Measurements from ENCODE around the gene NXN.
"Not testable (repeated sequence)": the region's sequence is repeated elsewhere in the genome, so short reads cannot be mapped to it uniquely, and the experiment has no call there.

The NXN gene

DNA sequence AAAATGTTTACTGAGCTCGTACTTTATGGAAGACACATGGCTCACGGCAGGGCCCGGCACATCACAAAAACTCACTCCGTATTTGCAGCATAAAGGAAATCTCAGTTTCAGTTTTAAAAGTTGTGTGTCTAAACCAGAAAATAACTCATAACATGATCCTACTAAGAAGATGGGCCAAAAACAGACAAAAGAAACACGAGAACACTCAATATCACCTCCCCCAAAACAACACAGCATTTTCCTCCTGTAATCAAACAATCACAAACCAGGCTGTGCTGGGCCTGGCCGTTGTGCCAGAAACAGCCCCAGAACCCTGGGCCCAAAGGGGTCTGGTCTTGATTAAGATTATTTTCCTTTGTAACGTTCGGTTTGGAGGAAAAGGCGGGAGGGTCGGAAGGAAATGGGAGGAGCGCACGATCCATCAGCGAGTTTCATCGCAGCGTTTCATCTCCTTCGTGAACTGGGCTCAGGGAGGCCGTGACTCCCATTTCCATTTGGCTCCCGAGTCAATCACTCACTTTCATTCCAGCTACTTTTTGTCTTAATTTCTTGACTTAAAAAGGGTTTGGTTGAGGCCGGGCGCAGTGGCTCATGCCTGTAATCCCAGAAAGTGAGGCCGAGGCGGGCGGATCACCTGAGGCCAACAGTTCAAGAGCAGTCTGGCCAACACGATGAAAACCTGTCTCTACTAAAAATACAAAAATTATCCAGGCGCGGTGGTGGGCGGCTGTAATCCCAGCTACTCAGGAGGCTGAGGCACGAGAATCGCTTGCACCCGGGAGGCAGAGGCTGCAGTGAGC lies 61.4 kb downstream of the NXN start:
- no peak for DNase-seq (ENCODE audit: low spot score)

DNA sequence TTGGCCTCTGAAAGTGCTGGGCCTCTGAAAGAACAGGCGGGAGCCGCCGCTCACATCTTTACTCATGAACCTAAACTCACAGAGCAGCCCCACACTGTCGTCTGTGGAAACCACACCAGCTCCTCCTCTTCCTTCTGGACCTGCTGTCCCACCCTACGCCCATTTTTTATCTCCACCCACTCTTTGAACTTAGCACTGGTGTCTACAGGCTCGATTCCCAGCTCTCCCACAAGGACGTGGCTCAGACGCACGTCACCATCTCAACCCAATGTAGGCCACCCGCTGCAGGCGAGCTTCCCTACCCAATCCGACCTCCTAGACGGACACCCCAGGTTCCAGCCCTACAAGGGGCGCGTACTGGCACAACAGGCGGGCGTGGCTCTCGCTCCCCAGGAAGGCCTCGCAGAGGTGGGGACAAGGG lies 62.2 kb downstream of the NXN start:
- DNase-seq (ENCODE audit: low spot score): no peak

DNA sequence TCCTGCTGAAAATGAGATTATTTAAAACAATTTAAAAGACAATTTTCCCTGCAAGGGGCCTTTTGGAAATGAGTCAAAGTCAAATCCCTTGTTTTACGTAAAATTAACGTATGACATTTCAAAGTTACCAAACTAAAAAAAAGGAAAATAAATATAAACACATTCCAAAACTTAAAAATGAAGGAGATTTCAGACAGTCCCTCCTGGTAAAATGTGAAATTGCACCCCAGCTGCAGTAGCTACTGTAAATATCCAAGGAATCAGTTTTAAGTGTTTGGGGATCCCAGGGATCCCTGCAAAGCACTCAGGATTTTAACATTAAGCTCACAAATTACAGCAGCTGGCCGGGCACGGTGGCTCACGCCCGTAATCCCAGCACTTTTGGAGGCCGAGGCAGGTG lies 63.3 kb downstream of the NXN start:
- DNase-seq (ENCODE audit: low spot score): no peak

DNA sequence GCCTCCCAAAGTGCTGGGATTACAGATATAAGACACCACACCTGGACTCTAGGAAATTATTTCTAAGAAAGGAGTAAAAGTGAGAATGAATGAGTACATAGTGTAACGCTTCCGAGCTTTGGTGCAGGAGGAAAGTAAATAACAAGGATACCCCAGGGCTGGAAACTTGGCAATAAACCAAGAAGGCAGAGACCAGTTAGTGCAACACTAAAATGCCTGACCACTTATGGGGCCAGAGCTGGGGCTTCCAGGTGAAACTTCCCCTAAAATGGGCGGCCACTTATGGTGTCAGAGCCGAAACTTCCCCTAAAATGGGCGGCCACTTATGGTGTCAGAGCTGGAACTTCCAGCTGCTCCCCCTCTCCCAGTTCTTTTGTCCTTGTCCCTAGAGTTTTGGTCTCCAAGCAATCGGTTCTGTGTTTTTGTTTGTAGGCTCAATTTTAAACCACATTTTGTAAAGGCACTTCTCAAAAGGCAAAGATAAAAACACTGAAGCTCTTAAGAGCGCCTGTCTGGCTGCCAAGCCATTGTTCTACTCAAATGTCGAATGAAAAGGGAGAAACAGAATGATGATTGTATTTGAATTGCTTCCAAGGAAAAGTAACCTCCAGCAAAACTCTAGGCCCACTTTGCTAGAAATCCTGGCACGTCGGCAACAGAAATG lies 63.9 kb downstream of the NXN start:
- DNase-seq (ENCODE audit: low spot score): no peak

DNA sequence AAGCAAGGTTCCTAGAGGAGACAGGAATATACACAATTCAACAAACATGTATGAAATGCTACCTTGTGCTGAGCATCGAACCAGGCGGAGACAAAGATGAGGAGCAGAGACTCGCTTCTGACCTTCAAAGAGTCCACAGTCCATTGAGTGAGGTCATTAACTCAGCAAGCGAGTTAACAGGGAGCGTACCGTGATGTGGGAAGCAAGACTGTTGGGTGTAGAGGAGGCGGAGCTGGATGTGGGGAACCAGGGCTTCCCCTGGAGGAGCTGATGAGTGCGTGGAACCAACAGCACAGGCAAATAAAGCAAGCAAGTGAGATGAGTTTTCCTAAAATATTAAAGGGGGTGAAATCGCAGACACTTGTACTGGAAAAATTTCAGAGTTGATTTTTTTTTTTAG lies 65.0 kb downstream of the NXN start:
- no peak for DNase-seq (ENCODE audit: low spot score)

DNA sequence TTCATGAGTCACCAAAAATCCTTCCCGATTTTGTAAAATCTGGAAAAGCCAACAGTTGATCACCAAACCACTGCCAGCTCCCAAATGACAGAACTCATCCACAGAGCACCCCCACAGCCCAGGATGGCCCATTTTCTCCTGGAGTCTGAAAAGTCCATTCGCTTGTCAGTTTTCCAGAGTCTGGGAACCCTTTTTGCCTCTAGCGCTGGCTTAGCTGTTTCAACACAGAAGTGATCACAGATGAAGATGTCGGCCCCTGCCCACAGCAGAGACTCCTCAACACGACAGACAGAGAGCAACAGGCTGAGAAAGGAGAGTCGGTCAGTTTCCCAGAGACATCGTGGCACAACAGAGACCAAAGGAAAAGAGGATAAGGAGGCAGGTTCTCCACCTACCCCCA lies 66.4 kb downstream of the NXN start:
- DNase-seq (ENCODE audit: low spot score): no peak

DNA sequence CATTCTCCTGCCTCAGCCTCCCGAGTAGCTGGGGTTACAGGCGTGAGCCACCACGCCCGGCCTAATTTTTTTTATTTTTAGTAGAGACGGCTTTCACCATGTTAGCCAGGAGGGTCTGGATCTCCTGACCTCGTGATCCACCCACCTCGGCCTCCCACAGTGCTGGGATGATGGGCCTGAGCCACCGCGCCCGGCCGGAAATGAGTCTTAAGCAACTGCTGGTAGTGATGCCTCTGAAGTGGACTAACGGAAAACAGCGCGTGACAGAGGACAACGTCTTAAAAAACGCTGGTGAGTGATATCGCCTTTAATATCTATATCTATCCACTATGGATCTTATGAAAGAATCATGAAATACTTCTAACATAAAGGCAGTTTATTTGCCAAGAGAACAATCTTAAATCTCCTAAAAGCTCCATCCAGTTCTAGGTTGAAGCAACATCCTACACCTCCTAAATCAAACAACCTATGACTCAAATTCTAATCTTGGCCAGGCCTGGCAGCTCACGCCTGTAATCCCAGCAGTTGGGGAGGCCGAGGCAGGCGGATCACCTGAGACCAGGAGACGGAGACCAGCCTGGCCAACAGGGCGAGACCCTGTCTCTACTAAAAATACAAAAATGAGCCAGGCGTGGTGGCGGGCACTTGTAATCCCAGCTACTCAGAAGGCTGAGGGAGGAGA lies 69.8 kb downstream of the NXN start:
- DNase-seq (ENCODE audit: low spot score): no peak

DNA sequence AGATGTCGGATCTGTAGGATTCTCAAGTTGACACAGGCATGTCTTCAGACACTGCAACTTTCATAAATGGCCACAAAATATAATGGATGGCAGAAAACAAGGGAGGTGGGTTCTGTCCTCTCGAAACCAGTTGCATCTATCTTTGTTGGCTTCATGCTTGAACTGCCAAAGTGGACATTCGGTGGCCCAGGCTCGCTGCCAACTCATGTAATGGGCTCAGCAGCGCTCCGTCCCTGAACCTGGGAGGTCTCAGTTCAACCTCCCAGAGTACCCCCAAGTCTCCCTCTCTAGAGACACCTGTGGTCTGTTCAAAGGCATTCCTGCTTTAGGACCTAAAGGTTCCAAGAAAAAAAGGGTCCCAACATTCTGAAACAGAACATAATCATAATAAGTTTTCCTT lies 71.9 kb downstream of the NXN start:
- DNase-seq (ENCODE audit: low spot score): no peak

DNA sequence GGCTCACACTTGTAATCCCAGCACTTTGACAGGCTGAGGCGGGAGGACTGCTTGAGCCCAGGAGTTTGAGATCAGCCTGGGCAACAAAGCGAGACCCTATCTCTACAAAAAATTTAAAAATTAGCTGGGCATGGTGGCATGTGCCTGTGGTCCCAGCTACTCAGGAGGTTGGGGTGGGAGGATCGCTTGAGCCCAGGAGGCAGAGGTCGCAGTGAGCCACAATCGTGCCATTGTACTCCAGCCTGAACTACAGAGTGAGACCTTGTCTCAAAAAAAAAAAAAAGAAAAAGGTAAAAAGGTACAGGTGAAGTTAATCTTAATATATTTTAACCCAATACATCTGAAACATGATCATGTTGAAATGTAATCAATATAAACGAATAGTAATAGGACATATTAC lies 73.9 kb downstream of the NXN start:
- DNase-seq (ENCODE audit: low spot score): not testable (repeated sequence)

DNA sequence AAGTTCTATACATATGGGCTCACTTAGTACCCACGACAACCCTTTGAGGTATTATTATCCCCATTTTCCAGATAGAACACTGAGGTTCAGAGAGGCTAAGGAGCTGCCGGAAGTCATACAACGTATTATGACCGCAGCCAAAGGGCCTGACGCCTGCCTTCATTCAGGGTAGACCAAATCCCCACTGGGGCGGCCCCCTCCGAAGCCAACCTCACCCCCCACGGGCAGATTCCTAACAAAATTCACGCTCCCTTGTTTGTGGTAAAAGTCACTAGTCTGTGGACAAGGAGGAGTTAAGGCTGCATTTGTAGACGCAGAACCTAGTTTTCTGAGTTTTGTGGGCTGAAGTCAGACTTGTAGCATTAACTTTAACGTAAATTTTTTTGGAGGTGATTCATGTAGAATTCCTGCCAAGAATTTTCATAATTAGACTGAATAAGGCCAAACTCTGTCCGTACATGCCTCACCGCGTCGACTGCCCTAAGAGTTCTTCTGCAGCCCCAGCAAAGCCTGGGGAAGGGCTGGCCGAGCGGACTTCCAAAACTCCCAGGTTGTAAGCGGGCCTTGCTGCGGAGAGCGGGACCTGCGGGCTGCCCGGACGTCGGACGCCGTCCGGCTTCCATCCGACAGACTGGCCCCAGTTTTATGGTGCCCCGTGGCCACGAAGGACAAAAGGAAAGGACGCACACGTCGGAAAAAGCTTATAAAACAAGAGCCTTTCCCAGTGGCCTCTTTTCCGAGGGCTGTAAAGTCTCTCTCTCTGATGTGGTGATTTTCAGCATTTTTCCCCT lies 75.7 kb downstream of the NXN start:
- no peak for DNase-seq (ENCODE audit: low spot score)

DNA sequence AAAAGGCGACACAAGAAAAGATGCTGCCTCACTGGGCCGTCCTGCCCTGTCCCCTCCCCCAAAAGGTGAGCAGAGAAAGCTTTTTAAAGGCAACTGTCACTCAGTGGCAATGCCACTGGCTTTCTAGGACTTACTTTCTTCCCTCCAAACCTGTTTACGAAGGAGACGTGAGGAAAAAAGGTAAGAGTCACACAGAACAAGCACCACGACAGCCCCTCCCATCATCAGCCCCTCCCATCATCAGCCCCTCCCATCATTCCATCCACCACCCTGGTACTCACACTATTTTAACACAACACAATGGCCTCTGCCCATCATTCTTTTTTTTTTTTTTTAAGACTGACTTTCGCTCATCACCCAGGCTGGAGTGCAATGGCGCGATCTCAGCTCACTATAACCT lies 77.1 kb downstream of the NXN start:
- no peak for DNase-seq (ENCODE audit: low spot score)

DNA sequence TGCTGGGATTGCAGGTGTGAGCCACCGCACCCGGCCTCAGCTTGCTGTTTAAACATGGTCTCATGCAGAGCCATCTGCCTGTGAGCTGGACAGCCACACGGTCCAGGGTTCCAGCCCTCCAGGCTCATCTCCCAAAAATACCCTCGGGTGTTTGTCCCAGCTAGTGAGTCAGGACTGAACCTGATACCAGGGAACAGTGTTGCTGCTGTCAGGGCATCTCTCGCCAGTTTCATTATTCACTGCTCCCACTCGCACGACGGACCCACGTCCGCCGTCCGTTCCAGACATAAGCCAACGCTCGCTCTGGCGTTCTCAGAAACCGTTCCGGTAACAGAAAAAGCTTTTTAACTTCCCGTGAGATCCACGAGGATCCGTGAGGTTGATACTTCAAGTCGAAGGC lies 77.6 kb downstream of the NXN start:
- DNase-seq (ENCODE audit: low spot score): no peak

DNA sequence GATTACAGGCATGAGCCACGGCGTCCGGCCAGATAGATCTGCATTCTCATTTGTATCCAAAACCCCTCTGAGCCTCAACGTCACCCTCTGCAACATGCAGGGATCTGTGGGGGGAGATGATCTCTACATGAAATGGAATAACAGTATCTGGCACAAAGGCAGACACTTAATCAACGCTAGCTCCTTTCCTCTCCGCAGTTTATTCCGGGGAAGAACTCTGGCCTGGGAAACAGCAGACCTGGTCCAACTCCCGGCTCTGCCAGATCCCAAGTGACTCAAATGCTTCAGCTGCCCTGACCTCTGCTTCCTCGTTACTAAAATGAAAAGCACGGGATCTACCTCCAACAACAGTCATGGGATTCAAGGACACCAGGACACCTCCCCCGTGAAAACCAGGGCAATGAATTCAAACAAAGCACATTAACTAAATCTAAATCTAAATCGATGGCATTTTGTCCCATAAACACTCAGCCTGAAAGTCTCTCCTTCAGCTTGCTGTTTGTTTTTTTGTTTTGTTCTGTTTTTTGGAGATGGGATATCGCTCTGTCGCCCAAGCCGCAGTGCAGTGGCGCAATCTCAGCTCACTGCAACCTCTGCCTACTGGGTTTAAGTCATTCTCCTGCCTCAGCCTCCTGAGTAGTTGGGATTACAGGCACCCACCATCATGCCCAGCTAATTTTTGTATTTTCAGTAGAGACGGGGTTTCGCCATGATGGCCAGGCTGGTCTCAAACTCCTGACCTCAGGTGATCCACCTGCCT lies 78.2 kb downstream of the NXN start:
- DNase-seq (ENCODE audit: low spot score): no peak

DNA sequence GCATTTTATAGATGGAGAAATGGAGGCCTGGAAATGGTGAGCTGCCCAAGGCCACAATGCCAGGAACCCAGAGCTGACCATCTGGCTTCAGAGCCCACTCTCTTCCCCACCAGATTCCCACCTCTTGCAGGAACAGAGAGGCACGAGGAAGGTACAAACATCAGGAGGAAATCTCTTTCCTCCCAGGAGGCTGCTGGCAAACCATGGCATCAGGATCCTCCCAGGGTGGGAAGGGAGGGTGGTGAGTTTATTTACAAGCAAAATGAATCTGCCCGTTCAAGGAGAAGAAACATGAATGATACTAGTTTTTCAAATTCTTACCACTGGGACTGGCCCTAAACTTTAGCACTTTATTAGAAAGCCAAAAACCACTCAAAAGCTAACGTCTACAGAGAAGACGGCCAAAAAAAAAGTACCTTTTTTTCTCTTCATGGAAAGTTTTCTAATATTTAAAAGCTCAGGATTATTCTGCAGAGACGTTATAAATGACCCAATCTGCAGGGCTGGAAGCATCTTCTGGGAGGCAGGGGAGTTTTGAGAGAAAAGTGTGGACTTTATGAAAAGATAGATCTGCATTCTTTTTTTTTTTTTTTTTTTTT lies 79.1 kb downstream of the NXN start:
- DNase-seq (ENCODE audit: low spot score): no peak

DNA sequence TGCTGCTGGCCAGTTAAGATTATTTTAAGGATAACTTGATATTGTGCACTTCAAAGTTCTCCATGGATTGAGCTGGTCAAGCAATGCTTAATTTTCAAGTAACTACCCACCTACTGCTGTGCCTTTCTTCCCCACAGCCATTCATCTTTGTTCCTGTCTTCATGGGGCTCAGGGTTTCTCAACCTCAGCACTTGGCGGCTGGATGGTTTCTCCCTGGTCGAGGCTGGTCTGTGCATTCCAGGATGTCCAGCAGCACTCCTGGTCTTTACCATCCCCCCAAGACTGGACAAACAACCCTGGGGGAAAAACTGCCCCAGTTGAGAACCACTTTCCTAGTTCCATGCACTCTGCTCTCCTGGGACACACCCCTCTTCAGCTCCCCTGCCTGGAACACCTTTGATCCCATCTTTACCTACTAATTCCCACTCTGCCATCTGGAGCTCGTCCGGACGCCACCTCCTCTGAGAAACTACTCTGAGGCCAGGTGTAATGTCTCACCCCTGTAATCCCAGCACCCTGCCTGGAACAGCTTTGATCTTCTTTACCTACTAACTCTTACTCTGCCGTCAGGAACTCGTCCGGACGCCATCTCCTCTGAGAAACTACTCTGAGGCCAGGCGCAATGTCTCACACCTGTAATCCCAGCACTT lies 81.5 kb downstream of the NXN start:
- no peak for DNase-seq (ENCODE audit: low spot score)

DNA sequence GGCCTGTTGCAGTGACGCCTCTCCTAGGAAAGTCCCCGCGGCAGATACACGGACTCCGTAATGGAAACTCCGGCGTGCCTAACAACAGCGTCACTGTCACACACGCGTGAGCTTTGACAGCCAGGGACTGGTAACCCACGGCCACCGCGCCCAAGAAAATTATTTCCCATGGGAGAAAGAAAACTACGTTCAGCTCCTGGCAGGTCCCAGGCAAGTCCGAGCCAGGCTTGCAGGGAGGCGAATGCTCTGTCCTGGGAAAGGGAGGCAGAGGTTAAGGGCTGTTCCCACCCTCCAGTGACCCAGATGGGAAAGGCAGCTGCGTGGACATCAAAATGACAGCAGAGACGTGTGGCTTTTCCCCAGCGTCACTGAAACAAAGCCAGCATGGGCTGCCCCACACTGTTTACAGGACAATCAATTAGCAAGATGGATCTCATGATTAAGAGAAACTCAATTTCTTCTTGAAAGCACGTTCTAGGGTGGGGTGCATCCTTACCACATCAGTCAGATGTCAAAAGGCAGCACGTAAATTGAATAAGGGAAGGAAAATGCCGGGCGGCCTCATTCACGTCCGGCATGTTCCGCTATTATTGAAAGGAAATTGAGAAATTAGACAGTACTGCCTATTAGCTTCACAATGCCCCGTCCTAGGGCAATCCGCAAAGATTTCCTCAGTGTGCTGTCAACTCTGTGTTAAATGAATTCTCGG lies 82.5 kb downstream of the NXN start:
- no peak for DNase-seq (ENCODE audit: low spot score)

DNA sequence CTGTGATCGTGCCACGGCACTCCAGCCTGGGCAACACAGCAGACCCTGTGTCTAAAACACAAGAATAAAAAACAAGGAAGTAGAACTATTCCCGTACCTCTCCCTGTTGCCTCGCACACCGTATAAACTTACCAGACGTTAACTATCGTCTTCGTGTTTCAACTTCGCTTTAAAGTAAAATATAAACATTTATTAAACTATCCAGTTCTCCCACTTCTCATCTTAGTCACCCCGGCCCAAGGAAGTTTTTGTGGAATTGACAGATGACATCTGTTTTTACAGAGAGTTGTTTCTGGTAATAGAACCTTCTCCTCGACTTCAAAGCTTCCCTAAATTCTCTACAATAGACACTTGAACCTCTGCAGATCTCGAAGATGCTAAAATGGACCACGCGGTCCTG lies 83.1 kb downstream of the NXN start:
- DNase-seq (ENCODE audit: low spot score): no peak

DNA sequence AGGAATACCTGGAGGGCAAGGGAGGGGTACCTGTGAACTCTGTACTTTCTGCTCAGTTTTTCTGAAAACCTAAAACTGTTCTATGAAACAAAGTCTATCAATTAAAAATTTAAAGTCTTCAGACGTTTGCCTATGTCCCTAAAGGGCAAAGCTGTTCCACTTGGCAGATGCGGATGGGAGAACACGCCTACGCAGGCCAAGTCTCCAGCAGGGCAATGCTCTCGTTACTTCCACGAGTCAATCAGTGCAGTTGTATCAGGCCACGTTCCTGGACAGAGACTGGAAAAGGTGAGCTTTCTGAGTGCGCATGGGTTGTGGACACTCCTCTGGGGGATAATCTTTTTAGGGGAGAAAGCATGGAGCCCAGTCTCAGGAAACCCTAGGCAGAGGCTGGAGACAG lies 86.6 kb downstream of the NXN start:
- DNase-seq (ENCODE audit: low spot score): no peak

DNA sequence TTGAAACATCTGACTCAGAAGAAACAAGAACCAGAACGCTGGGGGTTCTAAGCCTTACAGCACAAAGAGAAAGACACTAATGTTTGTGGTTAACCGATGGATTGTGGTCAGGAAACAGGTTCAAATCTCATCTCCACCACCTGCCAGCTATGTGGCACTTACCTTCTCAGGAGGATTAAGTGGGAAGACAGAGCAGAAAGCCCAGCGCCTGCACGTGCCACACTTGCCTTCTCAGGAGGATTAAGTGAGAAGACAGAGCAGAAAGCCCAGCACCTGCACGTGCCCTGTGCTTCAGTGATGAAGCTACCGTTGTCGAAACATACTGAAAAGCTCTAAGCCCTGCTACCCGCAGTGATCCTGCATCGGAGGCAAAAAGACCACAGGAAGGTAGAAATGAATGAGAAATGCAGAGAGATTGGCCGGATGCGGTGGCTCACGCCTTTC lies 90.6 kb downstream of the NXN start:
- DNase-seq (ENCODE audit: low spot score): no peak
